Activated naive CD8-positive, alpha-beta T cell treated with anti-CD3 and anti-CD28 coated beads, Interleukin-2, amount 50 U/mL, for 24 hours (primary cell): ENCODE measurements around the gene DNAH17.

Experiments
- ATAC-seq: fragments of 150-1000 bp; cut with Tn5 transposase; one replicate; pipeline ENCODE4 v1.10.0; 2021
- DNase-seq: peaks from one replicate; pipeline ENCODE4 v3.0.0; 2021
- H3K27ac Mint-ChIP-seq: one replicate; pipeline ENCODE4 v1.8.0; 2021; ENCODE audit warnings: mild to moderate bottlenecking, mixed read lengths
- H3K27me3 Mint-ChIP-seq: one replicate; pipeline ENCODE4 v1.8.0; 2021; ENCODE audit warnings: mixed read lengths
- H3K36me3 Mint-ChIP-seq: one replicate; pipeline ENCODE4 v1.8.0; 2021; ENCODE audit warnings: low read depth, mixed read lengths
- H3K4me1 Mint-ChIP-seq: one replicate; pipeline ENCODE4 v1.8.0; 2021; ENCODE audit warnings: mixed read lengths
- H3K4me3 Mint-ChIP-seq: one replicate; pipeline ENCODE4 v1.8.0; 2021; ENCODE audit warnings: mild to moderate bottlenecking, moderate library complexity, mixed read lengths
- H3K9me3 Mint-ChIP-seq: one replicate; pipeline ENCODE4 v1.8.0; 2021; ENCODE audit warnings: mixed read lengths

DNAH17 gene

DNA sequence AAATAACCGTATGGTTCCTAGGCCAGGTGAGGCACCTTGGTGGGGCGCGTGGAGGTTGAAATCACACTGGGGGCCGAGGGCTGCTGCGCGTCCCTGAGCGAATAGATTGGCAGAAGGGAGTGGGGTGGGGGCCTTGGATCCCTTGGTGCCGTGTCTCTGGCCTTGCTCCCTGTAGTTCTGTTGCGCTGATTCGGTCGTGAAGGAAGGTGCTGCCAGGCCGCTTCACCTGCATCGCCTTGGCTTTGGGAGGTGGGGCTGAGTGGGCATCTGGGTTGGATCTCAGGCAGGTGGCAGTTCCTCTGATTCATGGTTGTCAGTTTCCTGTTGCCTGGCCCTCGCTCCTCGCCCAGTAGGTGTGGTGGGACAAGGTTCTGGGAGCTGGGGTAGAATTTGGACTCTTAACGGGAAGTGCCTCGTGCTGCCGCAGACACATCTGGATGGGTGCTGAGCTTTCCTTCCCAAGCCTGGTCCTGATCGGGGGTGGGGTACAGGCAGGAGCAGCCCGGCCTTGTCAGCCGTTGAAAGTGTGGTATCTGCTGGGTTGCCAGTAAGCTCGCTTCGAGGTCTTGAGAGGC is 168.6 kb downstream of the DNAH17 start:
- Mint-ChIP-seq H3K27me3 (no peaks in the 10 kb centered on the region), H3K36me3 (peaks cover 32% of the 10 kb centered on the region), H3K9me3 (no peaks in the 10 kb centered on the region), H3K4me1 (peaks cover 45% of the 10 kb centered on the region), H3K4me3 (no peak overlapping the region), H3K27ac (no peak overlapping the region)
- ATAC-seq (no peak), DNase-seq (no peak)

DNA sequence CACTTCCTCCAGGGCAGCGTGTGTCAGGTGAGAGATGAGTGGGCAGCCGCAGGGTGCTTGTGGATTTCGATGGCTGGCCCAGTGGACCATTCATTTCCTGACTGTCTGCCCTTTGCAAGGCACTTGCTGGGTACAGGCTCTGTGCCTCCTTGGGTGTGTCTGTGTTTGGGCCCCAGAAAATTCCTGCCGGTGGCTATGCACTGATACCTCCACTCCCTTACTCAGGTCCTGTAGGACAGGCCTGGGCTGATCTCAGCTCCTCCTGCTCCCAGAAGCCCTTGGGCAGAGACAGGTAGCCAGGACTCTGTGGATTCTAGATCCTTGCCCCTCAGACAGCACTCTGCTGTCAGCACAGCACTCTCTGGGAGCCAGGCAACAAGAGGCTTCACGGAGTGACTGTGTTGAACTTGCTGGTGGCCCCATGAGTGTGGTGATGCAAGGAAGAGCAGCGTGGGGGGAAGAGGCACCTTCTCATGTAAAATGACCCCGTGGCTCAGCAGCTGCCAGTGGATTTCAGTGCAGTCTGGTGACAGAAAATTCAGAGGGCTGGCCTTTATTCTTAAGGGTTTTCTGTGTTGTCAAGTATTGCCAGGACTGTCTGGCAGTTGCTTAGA is 169.7 kb downstream of the DNAH17 start:
- Mint-ChIP-seq H3K36me3 (peaks cover 40% of the 10 kb centered on the region), H3K9me3 (no peaks in the 10 kb centered on the region), H3K4me3 (no peak overlapping the region), H3K27ac (peak overlapping the region; percentile 19), H3K27me3 (no peaks in the 10 kb centered on the region), H3K4me1 (peaks cover 34% of the 10 kb centered on the region)
- DNase-seq (no peak), ATAC-seq (no peak)

DNA sequence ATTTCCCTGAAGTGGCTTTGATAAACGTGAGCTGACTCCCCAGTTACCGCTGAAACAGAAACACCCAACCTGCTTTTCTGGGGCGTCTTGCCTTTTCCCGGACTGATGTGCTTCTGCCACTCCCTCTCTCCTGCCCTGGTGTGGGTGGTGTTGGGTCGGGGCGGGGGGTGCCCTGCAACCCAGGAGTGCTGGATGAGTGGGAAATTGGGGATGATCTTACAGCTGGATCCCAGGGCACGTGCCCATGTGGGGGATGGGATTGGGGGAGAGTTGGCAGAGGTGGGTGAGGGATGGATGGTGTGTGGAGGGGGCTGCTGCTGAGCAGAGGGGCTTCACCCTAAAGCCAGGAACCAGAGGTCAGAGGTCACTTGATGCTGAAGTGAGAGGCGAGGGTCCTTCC is 170.3 kb downstream of the DNAH17 start:
- ATAC-seq (no peak), DNase-seq (no peak)
- Mint-ChIP-seq H3K9me3 (no peaks in the 10 kb centered on the region), H3K27me3 (no peaks in the 10 kb centered on the region), H3K4me1 (peaks cover 29% of the 10 kb centered on the region), H3K36me3 (peaks cover 40% of the 10 kb centered on the region), H3K27ac (no peak overlapping the region), H3K4me3 (no peak overlapping the region)

DNA sequence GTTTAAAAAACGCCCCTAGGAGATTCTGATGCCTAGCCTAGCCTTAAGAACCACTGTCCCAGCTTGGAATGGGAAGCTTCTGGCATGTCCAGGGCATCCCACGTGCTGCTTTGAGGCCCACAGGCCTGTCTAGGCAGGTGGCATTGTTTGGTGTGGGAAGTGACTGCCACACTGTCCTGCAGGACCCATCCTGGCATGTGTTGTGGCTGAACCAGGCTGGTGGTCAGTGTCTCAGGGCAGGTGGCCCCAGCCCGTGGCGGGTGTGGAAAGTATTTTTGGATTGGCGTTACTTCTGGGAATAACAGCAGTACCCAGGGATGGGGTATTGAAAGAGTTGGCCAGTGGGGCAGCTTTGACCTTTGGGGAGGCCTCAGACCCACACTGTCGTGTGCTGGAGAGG is 170.8 kb downstream of the DNAH17 start:
- Mint-ChIP-seq H3K4me1 (peaks cover 26% of the 10 kb centered on the region), H3K27ac (no peak overlapping the region), H3K9me3 (no peaks in the 10 kb centered on the region), H3K36me3 (peaks cover 38% of the 10 kb centered on the region), H3K4me3 (no peak overlapping the region), H3K27me3 (no peaks in the 10 kb centered on the region)
- ATAC-seq: no peak
- DNase-seq: no peak

DNA sequence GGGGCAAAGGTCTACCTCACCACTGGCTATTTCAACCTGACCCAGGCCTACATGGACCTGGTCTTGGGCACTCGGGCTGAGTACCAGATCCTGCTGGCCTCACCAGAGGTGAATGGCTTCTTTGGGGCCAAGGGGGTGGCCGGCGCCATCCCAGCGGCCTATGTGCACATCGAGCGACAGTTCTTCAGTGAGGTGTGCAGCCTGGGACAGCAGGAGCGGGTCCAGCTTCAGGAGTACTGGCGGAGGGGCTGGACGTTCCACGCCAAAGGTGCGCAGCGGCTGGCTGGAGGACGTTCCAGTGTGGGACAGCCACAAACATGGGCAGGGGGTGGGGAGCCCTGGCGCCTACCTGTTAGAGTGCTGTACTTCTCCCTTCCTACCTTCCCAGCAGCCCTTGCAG is 173.4 kb downstream of the DNAH17 start:
- DNase-seq: no peak
- H3K27me3 Mint-ChIP-seq: no peaks in the 10 kb centered on the region
- H3K36me3 Mint-ChIP-seq: peaks cover 44% of the 10 kb centered on the region

DNA sequence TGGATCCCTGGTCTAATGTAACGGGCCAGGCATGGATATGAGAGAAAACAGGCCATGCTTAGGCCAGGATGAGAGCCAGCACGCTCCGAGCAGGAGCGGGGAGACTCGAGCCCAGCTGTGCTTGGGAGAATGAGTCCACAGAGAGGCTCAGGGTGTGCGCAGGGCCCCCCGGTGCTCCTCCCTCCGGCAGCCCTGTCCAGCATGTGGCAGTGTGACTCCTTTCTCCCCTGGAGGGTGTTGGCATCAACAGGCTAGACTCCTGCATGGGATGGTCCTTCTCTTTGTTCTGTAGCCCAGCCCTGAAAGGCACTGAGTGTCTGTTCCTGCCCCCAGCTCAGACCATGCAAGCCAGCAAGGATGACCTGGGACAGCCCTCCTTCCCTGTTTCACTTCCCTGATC is 175.3 kb downstream of the DNAH17 start:
- Mint-ChIP-seq H3K27me3 (no peaks in the 10 kb centered on the region), H3K4me3 (no peak overlapping the region), H3K4me1 (peaks cover 10% of the 10 kb centered on the region), H3K27ac (no peak overlapping the region), H3K9me3 (no peaks in the 10 kb centered on the region), H3K36me3 (peaks cover 55% of the 10 kb centered on the region)
- ATAC-seq (no peak), DNase-seq (no peak)

More for the DNA sequence above, 173.4 kb downstream of the DNAH17 start:
- H3K4me1 Mint-ChIP-seq: peaks cover 18% of the 10 kb centered on the region
- no peak overlapping the region for H3K4me3 Mint-ChIP-seq
- ATAC-seq: no peak
- H3K9me3 Mint-ChIP-seq: no peaks in the 10 kb centered on the region
- H3K27ac Mint-ChIP-seq: no peak overlapping the region

DNA sequence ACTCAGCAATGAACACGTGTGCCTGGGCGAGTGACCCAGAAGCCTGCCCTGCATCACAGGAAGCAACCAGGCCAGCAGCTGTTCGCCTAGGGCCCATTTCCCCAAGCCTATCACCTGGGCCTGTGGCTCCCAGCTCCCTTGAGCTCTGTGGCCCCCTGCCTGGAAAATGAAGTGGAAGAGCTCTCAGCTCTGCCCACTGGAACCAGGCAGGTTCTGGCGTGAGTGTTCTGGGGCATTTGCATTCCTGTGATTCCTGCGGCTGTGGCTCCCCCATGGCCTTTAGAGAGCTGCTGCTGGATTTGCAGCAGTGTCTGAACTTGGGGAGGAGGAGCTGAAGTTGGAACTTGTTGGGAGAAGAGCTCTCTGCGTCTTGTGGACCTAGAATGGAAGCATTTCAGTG is 175.9 kb downstream of the DNAH17 start:
- Mint-ChIP-seq H3K27me3 (no peaks in the 10 kb centered on the region), H3K4me1 (peaks cover 3% of the 10 kb centered on the region), H3K36me3 (peaks cover 57% of the 10 kb centered on the region), H3K9me3 (no peaks in the 10 kb centered on the region), H3K4me3 (no peak overlapping the region), H3K27ac (no peak overlapping the region)
- no peak for ATAC-seq
- no peak for DNase-seq

DNA sequence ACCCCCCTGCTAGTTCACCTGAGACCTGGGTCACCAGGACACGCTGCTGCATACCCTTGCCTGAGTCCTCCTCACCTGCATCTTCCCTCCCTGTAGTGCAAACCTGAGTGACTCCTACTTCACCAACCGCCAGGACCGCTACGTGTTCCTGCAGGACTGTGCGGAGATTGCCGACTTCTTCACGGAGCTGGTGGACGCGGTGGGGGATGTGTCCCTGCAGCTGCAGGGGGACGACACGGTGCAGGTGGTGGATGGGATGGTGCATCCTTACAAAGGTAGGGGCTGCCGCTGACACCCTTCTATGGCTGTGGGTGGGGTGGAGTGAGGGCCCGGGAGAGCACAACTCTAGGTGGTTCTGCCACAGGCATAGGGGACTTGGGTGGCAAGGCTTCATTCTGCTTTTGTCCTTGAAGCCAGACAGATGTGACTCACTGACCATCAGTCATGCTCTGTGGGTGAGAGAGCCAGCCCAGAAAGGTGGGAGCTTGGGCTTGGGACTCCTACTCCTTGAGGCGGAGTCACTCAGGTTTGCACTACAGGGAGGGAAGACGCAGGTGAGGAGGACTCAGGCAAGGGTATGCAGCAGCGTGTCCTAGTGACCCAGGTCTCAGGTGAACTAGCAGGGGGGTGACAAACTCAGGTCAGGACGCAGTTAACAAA is 176.5 kb downstream of the DNAH17 start:
- H3K36me3 Mint-ChIP-seq: peaks cover 59% of the 10 kb centered on the region

DNA sequence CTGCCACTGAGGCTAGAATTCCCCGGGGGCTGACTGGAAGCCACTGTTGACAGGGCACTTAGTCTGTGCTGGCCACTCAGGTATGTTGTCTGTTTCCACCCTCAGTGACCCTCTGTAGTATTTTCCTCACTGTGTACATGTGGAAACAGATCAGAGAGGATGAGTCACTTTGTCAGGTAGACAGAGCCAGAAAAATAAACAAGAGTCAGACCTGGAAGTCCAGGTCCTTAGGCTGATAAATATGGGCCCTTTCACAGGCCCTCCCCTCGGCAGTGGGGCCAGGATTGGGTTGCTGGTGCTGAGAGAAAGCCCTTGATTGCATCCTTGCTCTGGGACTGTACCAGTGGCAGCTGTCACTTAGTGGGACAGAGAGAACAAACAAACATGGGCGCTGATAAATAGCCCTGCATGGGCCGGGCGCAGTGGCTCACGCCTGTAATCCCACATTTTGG is 177.5 kb downstream of the DNAH17 start:
- Mint-ChIP-seq H3K4me1 (no peaks in the 10 kb centered on the region), H3K36me3 (peaks cover 58% of the 10 kb centered on the region), H3K27me3 (no peaks in the 10 kb centered on the region), H3K27ac (no peak overlapping the region), H3K9me3 (no peaks in the 10 kb centered on the region), H3K4me3 (no peak overlapping the region)
- ATAC-seq (no peak), DNase-seq (no peak)

More for the DNA sequence above, 176.5 kb downstream of the DNAH17 start:
- no peak overlapping the region for H3K27ac Mint-ChIP-seq
- H3K4me1 Mint-ChIP-seq: peaks cover 2% of the 10 kb centered on the region
- no peak overlapping the region for H3K4me3 Mint-ChIP-seq
- no peaks in the 10 kb centered on the region for H3K9me3 Mint-ChIP-seq
- DNase-seq (no peak), ATAC-seq (no peak)
- H3K27me3 Mint-ChIP-seq: no peaks in the 10 kb centered on the region

DNA sequence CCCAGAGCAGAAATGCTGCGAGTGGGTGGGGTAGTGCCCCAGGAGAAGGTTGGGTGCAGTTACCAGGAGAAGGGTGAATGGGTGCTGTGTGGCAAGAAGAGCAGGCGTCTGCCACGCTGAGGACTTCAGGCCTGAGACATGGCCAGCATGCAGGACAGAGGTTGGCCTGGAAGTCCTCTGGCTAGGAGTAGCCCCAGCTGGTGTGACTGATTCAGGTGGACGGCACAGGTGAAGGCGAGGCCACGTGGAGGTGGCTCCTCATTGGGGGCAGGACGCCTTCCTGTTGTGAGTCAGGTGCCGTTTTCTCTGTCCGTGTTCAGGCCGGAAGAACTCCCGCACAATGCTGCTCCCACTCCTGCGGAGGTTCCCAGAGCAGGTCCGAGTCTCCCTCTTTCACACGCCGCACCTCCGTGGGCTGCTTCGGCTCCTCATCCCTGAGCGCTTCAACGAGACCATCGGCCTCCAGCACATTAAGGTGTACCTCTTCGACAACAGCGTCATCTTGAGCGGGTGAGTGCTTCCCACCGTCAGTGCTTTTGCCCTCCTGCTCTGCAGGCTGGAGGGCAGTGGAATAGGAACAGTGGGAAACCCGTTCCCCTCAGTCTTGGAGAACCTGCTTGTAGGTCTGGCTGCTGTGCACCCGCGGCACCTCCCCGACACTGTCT is 178.0 kb downstream of the DNAH17 start:
- H3K27ac Mint-ChIP-seq: no peak overlapping the region

DNA sequence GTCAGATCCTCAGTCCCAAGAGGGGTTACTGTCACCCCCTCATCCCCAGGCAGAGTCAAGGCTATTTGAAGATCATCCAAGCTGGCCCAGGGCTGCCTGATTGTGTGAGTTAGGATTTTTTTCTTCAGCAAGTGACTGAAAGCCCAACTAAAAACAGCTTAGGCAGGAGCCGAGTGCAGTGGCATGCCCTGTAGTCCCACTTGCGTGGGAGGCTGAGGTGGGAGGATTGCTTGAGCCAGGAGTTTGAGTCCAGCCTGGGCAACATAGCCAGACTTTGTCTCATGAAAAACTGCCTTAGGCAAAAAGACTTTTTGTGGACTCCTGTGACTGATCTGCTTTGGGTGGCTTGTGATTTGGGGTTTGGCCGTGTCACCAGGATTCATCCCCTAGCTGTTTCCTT is 178.8 kb downstream of the DNAH17 start:
- H3K4me1 Mint-ChIP-seq: peaks cover 2% of the 10 kb centered on the region
- DNase-seq (no peak), ATAC-seq (no peak)
- H3K27me3 Mint-ChIP-seq: no peaks in the 10 kb centered on the region
- peaks cover 54% of the 10 kb centered on the region for H3K36me3 Mint-ChIP-seq
- no peak overlapping the region for H3K27ac Mint-ChIP-seq
- H3K4me3 Mint-ChIP-seq: no peak overlapping the region
- H3K9me3 Mint-ChIP-seq: no peaks in the 10 kb centered on the region

More for the DNA sequence above, 178.0 kb downstream of the DNAH17 start:
- Mint-ChIP-seq H3K36me3 (peaks cover 53% of the 10 kb centered on the region), H3K4me3 (no peak overlapping the region), H3K4me1 (no peaks in the 10 kb centered on the region), H3K27me3 (no peaks in the 10 kb centered on the region), H3K9me3 (no peaks in the 10 kb centered on the region)
- DNase-seq: no peak
- no peak for ATAC-seq

DNA sequence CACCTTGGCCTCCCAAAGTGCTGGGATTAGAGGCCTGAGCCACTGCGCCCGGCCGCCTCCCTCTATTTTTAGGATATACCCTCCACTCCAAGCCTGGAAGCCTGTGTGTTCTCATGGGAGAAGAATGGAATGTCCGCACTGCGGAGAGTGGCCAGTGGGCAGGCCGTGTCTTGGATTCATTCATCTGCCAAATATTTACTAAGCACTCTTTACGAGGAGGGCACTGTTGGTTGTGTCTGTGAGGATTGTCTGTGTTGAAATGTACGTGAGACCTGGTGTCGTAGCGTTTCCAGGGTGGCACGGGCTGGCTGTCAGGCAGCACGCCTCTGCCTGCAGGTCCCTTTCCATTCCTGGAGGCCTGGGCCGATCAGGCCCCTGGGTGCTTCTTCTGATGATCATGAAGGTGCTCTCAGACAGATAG is 179.5 kb downstream of the DNAH17 start:
- Mint-ChIP-seq H3K27me3 (no peaks in the 10 kb centered on the region), H3K36me3 (peaks cover 49% of the 10 kb centered on the region), H3K9me3 (no peaks in the 10 kb centered on the region), H3K4me3 (no peak overlapping the region), H3K4me1 (peaks cover 2% of the 10 kb centered on the region), H3K27ac (peak overlapping the region; percentile 46)
- DNase-seq: no peak
- no peak for ATAC-seq

DNA sequence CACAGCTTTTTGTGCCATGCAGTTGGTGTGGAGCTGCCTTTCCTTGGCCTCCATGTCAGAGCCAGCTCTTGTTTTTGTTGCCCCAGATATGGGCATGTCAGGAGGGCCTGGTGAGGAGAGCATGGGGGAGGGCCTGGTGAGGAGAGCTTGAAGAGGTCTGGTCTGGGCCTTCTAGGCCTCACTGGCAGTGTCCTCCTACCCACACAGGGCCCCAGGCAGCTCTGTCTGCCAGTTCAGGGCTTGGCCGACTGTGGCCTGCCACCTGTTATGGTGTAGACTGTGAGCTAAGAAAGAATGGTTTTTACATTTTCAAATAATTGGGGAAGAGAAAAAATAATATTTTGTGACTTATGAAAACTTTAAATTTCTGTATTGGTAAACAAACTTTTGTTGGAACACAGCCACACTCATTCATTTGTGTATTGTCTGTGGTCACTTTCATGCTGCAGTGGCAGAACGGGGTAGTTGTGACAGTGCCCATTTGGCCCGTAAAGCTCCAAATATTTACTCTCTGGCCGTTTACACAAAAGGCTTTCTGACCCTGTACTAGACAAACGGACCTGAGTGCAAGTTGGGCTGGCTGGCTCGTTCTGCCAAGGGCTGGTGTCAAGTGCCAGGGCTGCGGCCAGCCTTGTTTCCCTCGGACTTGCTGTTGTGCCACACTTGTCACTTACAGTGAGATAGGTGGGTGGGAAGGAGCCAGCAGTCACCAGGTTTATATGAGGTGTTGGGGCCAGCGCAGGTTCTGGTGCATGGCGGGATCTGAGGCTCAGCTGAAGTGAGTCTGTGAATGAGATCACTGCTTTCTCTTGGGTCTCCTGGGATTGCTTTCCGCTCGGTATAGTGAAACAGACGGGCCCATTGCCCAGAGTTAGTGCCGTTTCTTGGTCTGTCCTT is 180.5 kb downstream of the DNAH17 start:
- Mint-ChIP-seq H3K27me3 (no peaks in the 10 kb centered on the region), H3K27ac (no peak overlapping the region), H3K4me3 (no peak overlapping the region), H3K9me3 (no peaks in the 10 kb centered on the region), H3K36me3 (peaks cover 47% of the 10 kb centered on the region), H3K4me1 (peaks cover 9% of the 10 kb centered on the region)
- ATAC-seq: no peak
- no peak for DNase-seq

DNA sequence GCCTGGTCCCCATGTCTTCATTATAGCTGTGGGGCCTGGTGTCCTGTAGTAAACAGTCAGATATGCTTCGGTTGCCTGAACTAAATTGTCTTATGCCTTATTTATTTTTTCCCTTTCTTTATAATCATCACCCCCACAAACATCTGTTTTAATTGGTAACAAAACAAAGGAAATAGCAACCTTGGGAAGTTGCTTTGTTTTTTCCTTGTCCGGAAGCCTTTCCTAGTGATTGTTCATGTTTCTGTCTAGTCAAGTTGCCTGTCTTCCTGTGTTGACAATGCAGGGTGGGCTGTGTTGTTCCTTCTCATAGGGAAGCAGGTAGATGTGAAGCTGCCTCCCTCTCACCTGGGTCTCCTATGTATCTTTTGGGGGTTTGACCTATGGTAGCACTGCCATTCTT is 182.0 kb downstream of the DNAH17 start:
- DNase-seq (no peak), ATAC-seq (no peak)
- Mint-ChIP-seq H3K4me3 (no peak overlapping the region), H3K27me3 (no peaks in the 10 kb centered on the region), H3K27ac (peak overlapping the region; percentile 15), H3K4me1 (peaks cover 23% of the 10 kb centered on the region), H3K9me3 (no peaks in the 10 kb centered on the region), H3K36me3 (peaks cover 48% of the 10 kb centered on the region)
